K562 (cell line): ENCODE data around the gene KCNC3. TPM values are rescaled to one million over a fixed set of nuclear protein-coding genes. Genes with fewer than 3 reads are reported as not detected.

Experiments
- ATAC-seq: fragments of 200-7000 bp; cut with Tn5 transposase; 3 replicates; pipeline ENCODE4 v1.9.1; 2020; ENCODE audit warnings: moderate library complexity
- BruUV-seq: library from RNA; stranded (reverse); fragments of 400-500 nt; replicated peaks from 2 replicates; lab custom pipeline; 2021; lab: Mats Ljungman, UMichigan
- CTCF ChIA-PET: fragments of 300-600 bp; formaldehyde crosslinking; extraction: SDS; loops from one replicate; lab custom pipeline; 2021; ENCODE audit warnings: low intra/inter-chr PET ratio; lab: Yijun Ruan, JAX
- POLR2A ChIA-PET: fragments of 300-600, 350-650 bp; sonication (Branson Sonifier 250); formaldehyde crosslinking; extraction: SDS; loops from one replicate; lab custom pipeline; 2021; ENCODE audit warnings: antibody characterized with exemption, inconsistent platforms; lab: Yijun Ruan, JAX
- DNase-seq, 4 experiments: peaks; one replicate each; pipeline versions ENCODE4 v3.0.0 to v3.0.0-alpha.2; 2011 to 2018; ENCODE audit warnings: low spot score in 3 of 4, mixed read lengths in 3 of 4; ENCODE audit errors: extremely low read depth in 1 of 4
- FAIRE-seq: peaks from 2 replicates; lab custom pipeline; 2011; peaks lifted over from hg19 to GRCh38; lab: Jason Lieb, UNC
- H2AFZ ChIP-seq: 2 replicates; pipeline ENCODE4 v1.6.0; 2011; ENCODE audit warnings: low read depth, low read length, control low read depth, inconsistent platforms
- H3K27ac ChIP-seq: fragments of 200-600 bp; 3 replicates; pipeline ENCODE4 v1.8.0; 2011; ENCODE audit warnings: low read depth, mild to moderate bottlenecking, control low read depth, inconsistent platforms, low read length, moderate library complexity, mixed read lengths; ENCODE audit errors: extremely low read depth
- H3K27me3 ChIP-seq, 2 experiments: fragments of 300-600 bp in 1 of 2; 2 replicates in 1 of 2; 3 replicates in 1 of 2; pipeline versions ENCODE4 v1.6.0 to v1.8.0; 2011; ENCODE audit warnings: inconsistent platforms in 2 of 2, low read length in 2 of 2, mild to moderate bottlenecking in 1 of 2, mixed read lengths in 1 of 2, moderate library complexity in 1 of 2; ENCODE audit not compliant: control insufficient read depth in 2 of 2, insufficient read depth in 2 of 2
- H3K36me3 ChIP-seq: fragments of 300-600 bp; 3 replicates; pipeline ENCODE4 v1.8.0; 2011; ENCODE audit warnings: mild to moderate bottlenecking, low read length, inconsistent platforms; ENCODE audit not compliant: control insufficient read depth, insufficient read depth
- H3K4me1 ChIP-seq, 2 experiments: fragments of 200-600 bp in 1 of 2; replicated peaks in 1 of 2; 2 replicates in 1 of 2; 3 replicates in 1 of 2; pipeline versions ENCODE4 v1.5.1 to v1.8.0; 2011; ENCODE audit warnings: inconsistent platforms in 2 of 2, low read length in 2 of 2, mild to moderate bottlenecking in 1 of 2, mixed read lengths in 1 of 2, moderate library complexity in 1 of 2; ENCODE audit not compliant: control insufficient read depth in 2 of 2, insufficient read depth in 2 of 2
- H3K4me2 ChIP-seq: 2 replicates; pipeline ENCODE4 v1.6.1; 2011; ENCODE audit warnings: low read length, control low read depth, inconsistent platforms, mixed read lengths; ENCODE audit not compliant: insufficient read depth
- H3K4me3 ChIP-seq: fragments of 200-600 bp; sonication (generic), shearing (Covaris generic); 2 replicates; pipeline ENCODE4 v1.5.1; 2016; ENCODE audit warnings: control low read depth, inconsistent platforms
- H3K79me2 ChIP-seq: fragments of 200-600 bp; 3 replicates; pipeline ENCODE4 v1.8.0; 2011; ENCODE audit warnings: low read length, inconsistent platforms; ENCODE audit not compliant: control insufficient read depth, insufficient read depth
- H3K9ac ChIP-seq, 2 experiments: 2 replicates each; pipeline versions ENCODE4 v1.6.0 to v1.6.1; 2011; ENCODE audit warnings: low read depth in 2 of 2, low read length in 2 of 2, control low read depth in 1 of 2, inconsistent platforms in 1 of 2, mild to moderate bottlenecking in 1 of 2, mixed read lengths in 1 of 2; ENCODE audit not compliant: insufficient read depth in 1 of 2
- H3K9me1 ChIP-seq: one replicate; pipeline ENCODE4 v1.6.0; 2011; ENCODE audit warnings: inconsistent platforms, mild to moderate bottlenecking, low read length, moderate library complexity; ENCODE audit not compliant: control insufficient read depth, insufficient read depth
- H3K9me3 ChIP-seq: replicated peaks from 2 replicates; pipeline ENCODE4 v1.5.1; 2011; ENCODE audit warnings: low read depth, low read length, inconsistent platforms; ENCODE audit not compliant: control insufficient read depth, insufficient read depth
- H4K20me1 ChIP-seq: replicated peaks from 2 replicates; pipeline ENCODE4 v1.6.1; 2011; ENCODE audit warnings: low read length, inconsistent platforms, mixed read lengths; ENCODE audit not compliant: control insufficient read depth, insufficient read depth
- CAMTA2 ChIP-seq: fragments of 250-450 bp; sonication (Bioruptor Pico); conservative IDR thresholded peaks from 2 replicates; pipeline ENCODE4 v1.5.1; 2022
- CTCF ChIP-seq, 3 experiments: IDR thresholded peaks in 2 of 3; conservative IDR thresholded peaks in 1 of 3; 2 replicates each; pipeline ENCODE4 v1.5.1; 2011 to 2012; ENCODE audit warnings: low read length in 3 of 3, mild to moderate bottlenecking in 3 of 3, control low read depth in 2 of 3, improper control_type of control experiment in 1 of 3, inconsistent platforms in 1 of 3, low read depth in 1 of 3, mixed read lengths in 1 of 3, moderate library complexity in 1 of 3; ENCODE audit not compliant: insufficient read depth in 2 of 3
- FOSL1 ChIP-seq: fragments of 200-800 bp; sonication (Bioruptor generic); conservative IDR thresholded peaks from 2 replicates; pipeline ENCODE4 v1.6.1; 2016; ENCODE audit warnings: missing genetic modification characterization, missing compliant biosample characterization
- FOXK2 ChIP-seq, 2 experiments: fragments of 450-650 bp; IDR thresholded peaks in 1 of 2; conservative IDR thresholded peaks in 1 of 2; 2 replicates each; pipeline ENCODE4 v1.6.1; 2016; ENCODE audit warnings: low read depth in 2 of 2, mild to moderate bottlenecking in 1 of 2
- HCFC1 ChIP-seq: IDR thresholded peaks from 2 replicates; pipeline ENCODE4 v1.6.1; 2012; ENCODE audit warnings: low read depth, low read length, improper control_type of control experiment
- HNRNPL ChIP-seq: fragments of 200-400 bp; formaldehyde crosslinking; IDR thresholded peaks from 2 replicates; pipeline ENCODE4 v1.6.1; 2017; ENCODE audit warnings: low read depth, mild to moderate bottlenecking, low read length
- NR4A1 ChIP-seq, 2 experiments: fragments of 250-450 bp in 1 of 2; fragments of 450-650 bp in 1 of 2; sonication (Bioruptor Pico) in 1 of 2; IDR thresholded peaks; 2 replicates each; pipeline versions ENCODE4 v1.4.0 to v1.6.1; 2016 to 2020; ENCODE audit warnings: mild to moderate bottlenecking in 2 of 2, missing compliant biosample characterization in 1 of 2, missing genetic modification characterization in 1 of 2, moderate library complexity in 1 of 2
- PHF20 ChIP-seq: fragments of 450-650 bp; IDR thresholded peaks from 2 replicates; pipeline ENCODE4 v1.6.1; 2018; ENCODE audit not compliant: partially characterized antibody
- POLR2A ChIP-seq: fragments of 450-650 bp; conservative IDR thresholded peaks from 2 replicates; pipeline ENCODE4 v1.6.1; 2016
- PRDM10 ChIP-seq: fragments of 450-650 bp; IDR thresholded peaks from 2 replicates; pipeline ENCODE4 v1.6.1; 2018; ENCODE audit not compliant: partially characterized antibody
- RCOR1 ChIP-seq, 2 experiments: IDR thresholded peaks; 2 replicates each; pipeline ENCODE4 v1.6.1; 2012; ENCODE audit warnings: low read depth in 2 of 2, low read length in 2 of 2, borderline replicate concordance in 1 of 2, improper control_type of control experiment in 1 of 2
- SMARCA4 ChIP-seq: fragments of 450-650 bp; IDR thresholded peaks from 2 replicates; pipeline ENCODE4 v1.6.1; 2016
- TRIM28 ChIP-seq: fragments of 450-650 bp; IDR thresholded peaks from 2 replicates; pipeline ENCODE4 v1.6.1; 2017
- ZNF354B ChIP-seq: fragments of 250-450 bp; sonication (Bioruptor Pico); IDR thresholded peaks from 2 replicates; pipeline ENCODE4 v1.4.0; 2020
- ZNF41 ChIP-seq: fragments of 250-450 bp; sonication (Bioruptor Pico); conservative IDR thresholded peaks from 2 replicates; pipeline ENCODE4 v1.4.0; 2020; ENCODE audit warnings: mild to moderate bottlenecking
- WGBS: fragments of 100-300 bp; shearing (Covaris generic); methylation state at CpG from one replicate; pipeline ENCODE4 v1.1.6; 2016; ENCODE audit warnings: low coverage, mixed read lengths; ENCODE audit not compliant: insufficient coverage; ENCODE audit errors: missing lambda C conversion rate; 5-methylcytosine and 5-hydroxymethylcytosine counted together
- in situ Hi-C: fragments of 300-500 bp; cut with MboI; formaldehyde crosslinking; loops from 4 replicates; pipeline ENCODE4 v1.15.0; 2018; ENCODE audit warnings: inconsistent platforms, mixed read lengths
- intact Hi-C: fragments of 100-400 bp; cut with micrococcal nuclease; formaldehyde crosslinking; loops from 2 replicates; pipeline ENCODE4 v1.14.2; 2022
- polyA plus RNA-seq, 8 experiments: library from polyadenylated mRNA; depleted of rRNA in 4 of 8; stranded (reverse) in 5 of 8; unstranded in 3 of 8; fragments of >200 nt; fragmentation: Nextera tagmentation in 2 of 8; fragmentation: Illumina TruSeq in 1 of 8; extraction: Ambion mirVana in 2 of 8; extraction: Trizol in 1 of 8; gene quantifications; 2 replicates each; pipeline versions ENCODE4 v1.2.1 to v1.2.3, GENCODE V29; 2011 to 2014; ENCODE audit warnings: inconsistent platforms in 1 of 8, missing spikeins in 1 of 8
- total RNA-seq, 7 experiments: library from RNA; depleted of rRNA in 6 of 7; stranded (reverse); fragments of >200 nt in 6 of 7; fragmentation: Illumina TruSeq in 2 of 7; extraction: Trizol in 2 of 7; gene quantifications; 2 replicates each; pipeline versions ENCODE4 v1.2.1 to v1.2.3, GENCODE V29; 2011 to 2021; ENCODE audit warnings: low replicate concordance in 1 of 7

Gene KCNC3
- total and polyA plus RNA-seq, 9 of the 15 experiments (the other 6 are each of a cell fraction or from before 2014, with no cell fraction given) = 0.03 to 26.2 (median 2.0) TPM

GRCh38 chr19:50368649-50369570 lies 39.7 kb upstream of the KCNC3 start:
- FAIRE-seq (peak; percentile 95), ATAC-seq (peak; percentile 82), DNase-seq (peak; percentile 87 to 93 (median 90))
- Histone ChIP-seq H3K9me1 (no peaks in the 10 kb centered on the region), H3K79me2 (peaks cover 13% of the 10 kb centered on the region; the same call in 2 of the 3 replicates), H3K27ac (peak overlapping the region; percentile 78), H2AFZ (peak overlapping the region; percentile 93), H4K20me1 (no peaks in the 10 kb centered on the region), H3K4me2 (peak overlapping the region; percentile 93), H3K27me3 (no peaks in the 10 kb centered on the region), H3K36me3 (no peaks in the 10 kb centered on the region), H3K9ac (peak overlapping the region; percentile 75 to 96), H3K9me3 (no peaks in the 10 kb centered on the region), H3K4me3 (peak overlapping the region; percentile 49), H3K4me1 (peaks cover 27 to 49% of the 10 kb centered on the region in 2 experiments)
- intact Hi-C loops = loop anchor here (1.0 to 2.0 kb wide), 2 partner anchors 46 to 92 kb away; no protein-coding TSS in a partner anchor
- BruUV-seq = TSS peak; percentile 39
- in situ Hi-C loops = loop anchor here (5.0 kb wide), 1 partner anchor 93 kb away; no protein-coding TSS in a partner anchor
- CTCF ChIA-PET = interaction anchor here (0.8 to 3.5 kb wide), 5 partner anchors 46 to 335 kb away, joined by 3 to 15 read pairs (median 9); no protein-coding TSS in a partner anchor
- WGBS = 3% methylated on average over 31 of the region's 34 CpGs
- POLR2A ChIA-PET = interaction anchor here (0.7 to 1.6 kb wide), 5 partner anchors 11 to 116 kb away, joined by 3 to 7 read pairs (median 5); partner anchors contain the start of gene POLD1
- TF ChIP-seq HCFC1 = peak; percentile 32; the same call in 1 of the 2 replicates
- TF ChIP-seq CAMTA2 (CRISPR knock-in tag) = no peak
- 0 out of 4 replicates have a peak, but pooled peaks of 1 of the 2 experiments have one; percentile 30 for TF ChIP-seq RCOR1 (IDR thresholded peaks at IDR 0.05; ENCODE audit: borderline replicate concordance in 1 of 2, low read depth in 2 of 2, low read length in 2 of 2)
- TF ChIP-seq TRIM28 = no peak
- peak; percentile 42; the same call in 1 of the 2 replicates for TF ChIP-seq SMARCA4
- peak in 1 of 2 experiments; percentile 57; a peak in 2 of 4 replicates for TF ChIP-seq FOXK2 (conservative IDR thresholded peaks at IDR 0.05 in 1 of 2, IDR thresholded peaks at IDR 0.05 in 1 of 2; ENCODE audit: low read depth in 2 of 2)
- TF ChIP-seq HNRNPL = no peak
- no peak for TF ChIP-seq ZNF41 (CRISPR knock-in tag)
- peak; percentile 86 to 88 (median 88) for TF ChIP-seq CTCF (IDR thresholded peaks at IDR 0.05 in 2 of 3, conservative IDR thresholded peaks at IDR 0.05 in 1 of 3; ENCODE audit: insufficient read depth in 2 of 3, low read depth in 1 of 3, low read length in 3 of 3)
- peak; percentile 80 for TF ChIP-seq PRDM10
- TF ChIP-seq NR4A1 (CRISPR knock-in tag; IDR thresholded peaks at IDR 0.05) = no peak
- 0 out of 2 replicates have a peak, but pooled peaks have one; percentile 26 for TF ChIP-seq NR4A1 (tag; IDR thresholded peaks at IDR 0.05)
- TF ChIP-seq PHF20 = peak; percentile 51
- peak; percentile 68 for TF ChIP-seq POLR2A
- no peak for TF ChIP-seq FOSL1 (tag)
- TF ChIP-seq ZNF354B (CRISPR knock-in tag) = no peak
